NCI-H526 treated with DMSO at 0.1 percent for 48 hours (cell line): ENCODE results near the gene MARS1.

Source experiments
- DNase-seq: peaks from one replicate; lab custom pipeline; 2025; lab: John Stamatoyannopoulos, UW

MARS1 gene

DNA sequence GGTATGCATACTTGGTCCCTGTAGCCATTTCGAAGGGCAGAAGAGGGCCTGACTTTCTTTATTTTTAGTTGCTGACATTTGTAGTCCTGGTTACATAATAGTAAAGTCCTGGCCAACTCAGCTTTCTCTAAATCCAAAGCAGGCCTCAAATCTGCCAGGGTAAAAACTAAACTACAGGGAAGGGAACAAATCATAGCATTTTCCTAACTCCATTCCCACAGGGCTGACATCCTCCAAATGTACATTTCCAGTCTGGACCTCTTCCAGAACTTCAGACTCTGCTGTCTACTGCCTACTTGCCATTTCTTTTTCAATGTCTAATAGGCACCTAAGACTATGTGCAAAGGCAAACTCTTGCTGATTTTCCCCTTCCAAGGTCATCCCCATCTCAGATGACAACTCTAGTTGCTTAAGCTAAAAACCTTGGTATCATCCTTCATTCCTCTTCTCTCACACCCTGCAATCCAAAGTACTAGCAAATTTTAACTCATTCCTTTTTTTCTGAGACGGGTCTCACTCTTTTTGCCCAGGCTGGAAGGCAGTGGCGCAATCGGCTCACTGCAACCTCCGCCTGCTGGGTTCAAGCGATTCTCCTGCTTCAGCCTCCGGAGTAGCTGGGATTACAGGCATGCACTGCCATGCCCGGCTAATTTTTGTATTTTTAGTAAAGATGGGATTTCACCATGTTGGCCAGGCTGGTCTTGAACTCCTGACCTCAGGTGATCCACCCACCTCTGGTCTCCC, 30.5 kb downstream of the MARS1 start:
- DNase-seq, result no peak

DNA sequence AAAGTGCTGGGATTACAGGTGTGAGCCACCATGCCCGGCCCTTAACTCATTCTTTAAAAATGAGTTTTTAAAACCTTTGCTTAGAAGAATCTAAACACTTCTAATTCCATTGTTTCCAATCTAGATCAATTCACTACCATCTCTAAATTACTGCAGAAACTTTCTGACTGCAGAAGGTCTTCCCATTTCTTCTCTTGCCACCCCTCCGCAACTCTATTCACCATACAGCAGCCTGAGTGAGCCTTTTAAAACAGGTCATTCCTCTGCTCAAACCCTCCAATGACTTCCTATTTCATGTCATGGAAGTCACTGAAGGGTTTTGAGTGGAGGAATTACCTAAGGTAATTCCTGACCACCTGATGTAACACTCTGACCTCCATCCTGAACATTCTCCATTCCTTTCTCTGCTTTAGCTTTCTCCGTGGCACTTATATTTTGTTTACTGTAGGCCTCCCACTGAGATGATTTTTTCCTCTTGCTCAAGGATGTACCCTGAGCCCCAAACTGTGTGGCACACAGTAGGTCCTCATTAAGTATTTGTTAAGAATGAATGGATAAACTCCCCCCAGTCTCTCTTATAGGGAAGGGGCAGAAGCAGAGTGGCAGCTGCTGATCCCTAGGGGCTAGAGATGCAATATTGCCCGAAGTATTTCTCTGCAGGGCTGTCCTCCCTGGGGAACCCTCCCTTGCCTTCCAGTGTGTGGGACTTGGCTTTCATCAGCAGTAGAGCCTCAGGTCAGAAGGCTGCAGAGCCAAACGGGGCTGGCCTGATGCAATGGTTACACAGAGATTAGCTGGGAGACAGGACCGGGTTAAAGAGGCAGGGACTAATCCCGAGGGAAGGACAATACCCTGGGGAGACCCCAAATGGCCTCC, 31.3 kb downstream of the MARS1 start:
- no peak for DNase-seq

DNA sequence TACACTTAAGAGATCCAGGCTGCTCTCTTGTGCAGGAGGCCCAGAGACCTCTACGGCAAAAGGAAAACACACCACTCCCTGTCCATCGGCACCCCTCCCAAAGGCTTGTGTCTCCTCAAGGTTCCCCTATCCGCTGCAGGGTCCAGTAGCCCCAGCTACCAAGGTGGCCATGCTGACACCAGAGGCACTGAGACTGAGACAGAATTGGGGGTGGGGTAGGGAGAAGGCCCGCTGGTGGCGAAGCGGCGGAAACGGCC, 31.9 kb downstream of the MARS1 start:
- no peak for DNase-seq

DNA sequence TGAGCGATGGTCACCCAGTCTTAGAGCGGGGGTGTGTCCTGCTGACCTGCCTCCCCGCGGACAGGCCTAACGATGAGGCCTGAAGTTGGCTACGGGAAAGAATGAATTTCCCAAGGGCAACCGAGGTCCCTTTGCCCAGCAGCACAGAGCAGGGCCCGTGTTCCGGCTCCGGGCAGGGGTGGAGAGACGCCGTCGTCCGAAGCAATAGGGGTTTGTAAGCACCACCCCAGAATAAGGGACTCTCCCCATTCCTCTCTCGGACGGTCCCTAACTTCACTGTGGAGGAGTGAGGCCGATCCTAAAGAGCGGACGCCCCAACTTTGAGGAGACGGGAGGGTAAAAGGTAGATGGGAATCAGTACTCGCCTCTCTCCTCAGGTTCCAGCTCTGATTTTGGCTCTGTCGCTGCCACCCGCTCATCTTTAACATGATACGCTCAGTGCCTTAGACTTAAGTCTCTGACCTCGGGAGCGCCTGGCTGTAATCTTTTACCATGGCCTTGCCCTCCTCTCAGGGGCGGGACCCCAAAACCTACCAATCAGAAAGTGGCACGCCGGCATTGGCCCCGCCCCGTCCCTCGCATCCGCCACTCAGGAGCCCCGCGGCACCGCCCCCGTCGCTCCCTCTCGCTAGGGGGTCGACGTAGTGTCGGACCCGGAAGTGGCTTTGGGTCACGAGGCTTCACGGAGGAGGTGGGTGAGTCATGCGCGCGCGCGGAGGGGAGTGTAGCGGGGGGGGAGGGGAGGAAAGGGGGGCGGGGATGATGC, 32.4 kb downstream of the MARS1 start, which contains the start of gene DDIT3:
Gene DDIT3, minus strand, starts transcription at position 462 of the 766 bp plus-strand sequence. CDS start 3,108 bp downstream, outside the sequence.
- peak; percentile 97 for DNase-seq

DNA sequence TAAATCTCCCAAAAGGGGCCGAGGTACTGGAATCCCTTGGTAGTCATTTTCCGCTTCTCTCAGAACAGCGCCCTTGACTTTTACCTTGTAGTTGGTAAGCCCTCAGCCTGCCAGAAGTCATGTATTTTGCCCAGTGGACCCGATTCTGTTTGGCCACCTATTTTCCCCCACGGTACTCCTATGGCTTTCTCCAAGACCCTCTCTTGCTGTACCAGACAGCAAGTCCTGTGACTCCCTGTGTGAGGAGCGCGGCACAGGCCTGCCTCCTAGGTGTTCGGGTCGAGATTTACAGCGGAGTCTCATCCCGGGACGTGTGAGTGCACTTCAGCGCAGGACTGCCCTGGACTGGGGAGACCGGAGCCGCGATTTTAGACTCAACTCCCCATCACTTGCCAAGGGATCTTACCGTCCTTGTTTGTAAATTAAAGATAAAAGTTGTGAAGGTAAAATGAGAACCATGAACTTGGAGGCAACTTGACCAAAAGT, 33.7 kb downstream of the MARS1 start:
- peak; percentile 23 for DNase-seq

DNA sequence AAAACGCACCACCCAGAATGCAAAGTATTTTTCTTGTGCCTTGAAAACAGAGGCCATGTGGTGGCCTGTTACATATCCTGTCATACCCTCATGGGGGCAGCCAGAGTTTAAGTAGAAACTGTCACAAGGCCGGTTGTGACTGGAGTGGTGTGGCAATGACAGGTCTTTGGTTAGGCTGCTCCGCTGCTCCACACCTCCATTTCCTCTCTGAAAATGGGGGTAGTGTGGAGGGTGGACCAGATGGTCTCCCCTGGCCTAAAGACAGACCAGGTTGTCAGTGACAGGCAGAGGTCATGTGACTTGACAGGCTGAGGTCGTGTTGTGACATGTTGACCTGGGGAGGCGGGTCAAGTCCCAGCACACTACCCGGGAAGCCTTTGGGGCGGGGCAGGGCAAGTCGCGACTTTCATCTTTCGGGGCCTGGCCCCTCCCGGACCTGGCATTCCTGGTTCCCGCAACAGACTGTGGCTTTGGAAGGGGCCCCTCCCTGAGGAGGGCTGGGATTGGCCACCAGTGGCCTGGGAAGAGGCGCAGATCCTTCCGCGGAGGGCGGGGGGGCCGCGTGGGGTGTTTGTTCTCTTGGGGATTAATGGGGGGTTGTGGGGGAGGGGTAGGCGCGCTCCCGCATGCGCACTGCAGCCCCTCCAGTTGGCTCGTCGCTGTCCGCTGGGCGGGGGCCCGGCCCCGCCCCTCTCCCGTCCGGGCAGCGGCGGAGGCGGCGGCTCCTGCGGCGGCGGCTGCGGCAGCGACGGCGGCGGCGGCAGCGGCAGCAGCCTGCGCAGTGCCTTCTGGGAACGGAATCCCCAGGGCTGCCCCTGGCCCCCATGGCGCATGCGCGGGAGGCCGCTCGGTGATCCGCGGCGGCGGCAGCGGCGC, 34.4 kb downstream of the MARS1 start, which contains the start of gene MBD6:
Gene MBD6, plus strand, starts transcription at position 814 of the 876 bp plus-strand sequence. CDS start 1,480 bp downstream, outside the sequence.
- DNase-seq, result peak; percentile 87

DNA sequence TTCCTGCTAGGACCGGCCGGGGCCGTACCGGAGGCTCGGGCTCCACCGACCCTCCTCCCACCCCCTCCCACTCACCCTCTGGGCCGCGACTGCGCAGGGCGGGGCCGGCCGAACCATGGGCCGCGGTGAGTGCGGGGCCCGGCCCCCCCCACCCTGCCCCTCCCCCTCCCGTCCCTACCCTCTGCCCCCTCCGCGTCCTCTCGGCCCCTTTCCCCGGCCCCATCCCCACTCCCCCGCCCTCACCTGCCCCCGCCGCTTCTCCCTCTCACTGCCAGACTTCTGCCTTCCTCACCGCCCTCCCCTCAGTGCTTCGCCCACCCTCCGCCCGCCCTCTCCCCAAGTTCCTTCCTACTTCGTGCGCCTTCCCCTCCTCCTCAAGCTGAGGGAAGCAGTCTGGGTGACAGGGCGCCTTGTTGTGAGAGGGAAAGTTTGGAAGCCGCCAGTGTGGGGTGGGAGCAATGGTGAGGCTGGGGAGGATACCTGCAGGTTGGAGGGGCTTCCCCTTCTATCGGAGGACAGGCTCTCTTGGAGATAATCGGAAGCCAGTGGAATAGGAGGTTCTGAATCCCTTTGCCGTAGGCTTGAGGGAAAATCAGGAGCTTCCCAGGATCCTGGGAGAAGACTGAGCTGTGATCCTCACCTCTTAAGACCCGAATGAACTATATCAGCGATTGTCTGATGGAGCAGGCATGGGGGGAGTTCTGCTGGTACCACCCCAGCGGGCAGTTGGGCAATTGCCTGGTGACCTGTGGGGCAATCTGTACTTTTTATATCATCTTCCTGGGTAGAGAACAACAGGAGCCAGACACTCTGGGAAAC, 35.2 kb downstream of the MARS1 start:
- DNase-seq, result no peak

DNA sequence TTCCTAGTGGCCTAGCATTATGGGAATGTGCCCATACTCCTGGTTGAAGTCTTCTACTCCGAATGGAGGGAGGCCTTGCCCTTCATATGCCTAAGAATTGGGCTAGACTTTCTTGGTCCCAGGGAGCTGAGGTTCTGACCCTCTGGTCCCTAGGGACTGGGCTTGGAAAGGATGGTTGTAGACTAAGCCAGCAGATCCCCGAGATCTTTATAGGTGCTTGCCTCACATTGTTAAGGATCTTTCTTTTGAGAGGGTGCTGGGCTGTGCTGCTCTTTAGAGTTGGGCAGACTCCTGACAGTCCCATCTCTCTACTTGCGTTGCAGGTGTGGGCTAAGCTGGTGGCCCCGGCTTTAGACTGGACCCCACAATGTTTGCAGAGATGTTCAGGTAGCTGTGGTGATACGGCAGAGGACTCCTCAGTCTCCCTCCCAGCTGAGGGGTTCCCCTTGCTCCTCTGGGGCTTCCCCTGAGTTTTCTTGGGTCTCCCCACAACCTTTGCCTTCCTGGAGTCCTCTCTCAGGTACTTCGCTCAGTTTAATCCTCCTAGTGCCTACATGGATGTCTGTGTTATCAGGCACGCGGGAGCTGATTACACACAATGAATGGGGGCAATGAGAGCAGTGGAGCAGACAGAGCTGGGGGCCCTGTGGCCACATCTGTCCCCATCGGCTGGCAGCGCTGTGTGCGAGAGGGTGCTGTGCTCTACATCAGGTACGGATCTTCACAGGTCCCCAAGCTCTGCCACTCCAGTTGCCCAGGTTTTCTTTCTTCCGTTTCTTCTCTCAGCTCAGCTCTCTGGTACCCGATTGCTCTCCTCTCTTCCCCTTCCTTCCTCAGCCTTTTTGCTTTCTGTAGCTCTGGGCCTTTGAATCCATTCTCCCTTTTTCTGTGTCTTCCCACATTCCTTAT, 36.1 kb downstream of the MARS1 start:
- DNase-seq, result no peak

DNA sequence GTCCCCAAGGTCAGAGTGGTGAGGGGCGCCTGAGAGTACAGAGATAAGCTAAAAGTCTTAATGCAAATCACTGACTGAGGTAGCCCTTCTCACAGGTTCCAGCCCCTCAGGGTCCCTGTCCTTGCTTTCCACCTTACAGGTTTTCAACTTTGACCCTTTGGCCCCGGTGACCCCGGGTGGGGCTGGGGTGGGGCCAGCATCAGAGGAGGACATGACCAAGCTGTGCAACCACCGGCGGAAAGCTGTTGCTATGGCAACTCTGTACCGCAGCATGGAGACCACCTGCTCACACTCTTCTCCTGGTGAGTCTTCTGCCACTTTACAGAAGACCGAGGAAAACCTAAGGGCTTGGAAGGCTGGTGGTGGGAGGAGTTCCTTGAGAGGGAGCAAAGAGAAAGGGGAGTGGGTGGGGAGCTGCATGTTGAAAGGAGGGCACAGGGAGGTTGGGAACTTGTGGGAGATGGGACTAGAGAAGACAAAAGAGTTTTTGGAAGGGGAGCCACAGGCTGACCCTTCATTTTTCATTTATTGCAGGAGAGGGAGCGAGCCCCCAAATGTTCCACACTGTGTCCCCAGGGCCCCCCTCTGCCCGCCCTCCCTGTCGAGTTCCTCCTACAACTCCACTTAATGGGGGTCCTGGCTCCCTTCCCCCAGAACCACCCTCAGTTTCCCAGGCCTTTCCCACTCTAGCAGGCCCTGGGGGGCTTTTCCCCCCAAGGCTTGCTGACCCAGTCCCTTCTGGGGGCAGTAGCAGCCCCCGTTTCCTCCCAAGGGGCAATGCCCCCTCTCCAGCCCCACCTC, 37.1 kb downstream of the MARS1 start:
- DNase-seq, result no peak

DNA sequence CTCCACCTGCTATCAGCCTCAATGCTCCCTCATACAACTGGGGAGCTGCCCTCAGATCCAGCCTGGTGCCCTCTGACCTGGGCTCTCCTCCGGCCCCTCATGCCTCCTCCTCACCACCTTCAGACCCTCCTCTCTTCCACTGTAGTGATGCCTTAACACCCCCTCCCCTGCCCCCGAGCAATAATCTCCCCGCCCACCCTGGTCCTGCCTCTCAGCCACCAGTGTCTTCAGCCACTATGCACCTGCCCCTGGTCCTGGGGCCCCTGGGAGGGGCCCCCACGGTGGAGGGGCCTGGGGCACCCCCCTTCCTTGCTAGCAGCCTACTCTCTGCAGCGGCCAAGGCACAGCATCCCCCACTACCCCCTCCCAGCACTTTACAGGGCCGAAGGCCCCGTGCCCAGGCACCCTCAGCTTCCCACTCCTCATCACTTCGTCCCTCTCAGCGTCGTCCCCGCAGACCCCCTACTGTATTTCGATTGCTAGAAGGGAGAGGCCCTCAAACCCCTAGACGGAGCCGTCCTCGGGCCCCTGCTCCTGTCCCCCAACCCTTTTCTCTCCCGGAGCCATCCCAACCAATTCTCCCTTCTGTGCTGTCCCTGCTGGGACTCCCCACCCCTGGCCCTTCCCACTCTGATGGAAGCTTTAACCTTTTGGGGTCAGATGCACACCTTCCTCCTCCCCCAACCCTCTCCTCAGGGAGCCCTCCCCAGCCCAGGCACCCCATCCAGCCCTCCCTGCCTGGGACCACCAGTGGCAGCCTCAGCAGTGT, 37.9 kb downstream of the MARS1 start:
- no peak for DNase-seq

DNA sequence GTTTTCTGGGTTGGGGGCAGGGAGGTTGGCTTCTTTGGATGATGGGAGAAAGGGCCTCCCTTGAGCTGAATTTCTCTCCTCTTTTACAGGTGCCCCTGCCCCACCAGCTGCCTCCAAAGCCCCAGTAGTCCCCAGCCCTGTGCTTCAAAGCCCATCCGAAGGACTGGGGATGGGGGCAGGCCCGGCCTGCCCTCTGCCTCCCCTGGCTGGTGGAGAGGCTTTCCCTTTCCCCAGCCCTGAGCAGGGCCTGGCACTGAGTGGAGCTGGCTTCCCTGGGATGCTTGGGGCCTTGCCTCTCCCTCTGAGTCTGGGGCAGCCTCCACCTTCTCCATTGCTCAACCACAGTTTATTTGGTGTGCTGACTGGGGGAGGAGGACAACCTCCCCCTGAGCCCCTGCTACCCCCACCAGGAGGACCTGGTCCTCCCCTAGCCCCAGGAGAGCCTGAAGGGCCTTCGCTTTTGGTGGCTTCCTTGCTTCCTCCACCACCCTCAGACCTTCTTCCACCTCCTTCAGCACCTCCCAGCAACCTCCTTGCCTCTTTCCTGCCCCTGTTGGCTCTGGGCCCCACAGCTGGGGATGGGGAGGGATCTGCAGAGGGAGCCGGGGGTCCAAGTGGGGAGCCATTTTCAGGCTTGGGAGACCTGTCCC, 38.7 kb downstream of the MARS1 start:
- no peak for DNase-seq

DNA sequence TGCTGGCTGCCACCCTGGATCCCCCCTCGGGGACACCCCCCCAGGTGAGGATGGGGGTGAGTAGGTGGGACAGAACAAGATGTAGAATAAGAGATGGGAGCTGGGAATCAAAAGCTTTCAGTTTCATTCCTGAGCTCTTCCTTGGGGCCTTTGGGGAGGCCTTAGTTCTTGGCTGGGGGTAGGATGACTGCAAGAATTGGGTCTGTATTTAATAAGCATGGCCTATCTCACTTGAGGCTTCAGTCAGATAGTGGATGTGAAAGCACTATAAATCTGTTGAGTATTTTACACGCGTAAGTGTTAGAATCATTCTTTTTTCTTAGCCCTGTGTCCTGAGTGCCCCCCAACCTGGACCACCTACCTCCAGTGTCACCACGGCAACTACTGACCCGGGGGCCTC, 39.3 kb downstream of the MARS1 start:
- no peak for DNase-seq

DNA sequence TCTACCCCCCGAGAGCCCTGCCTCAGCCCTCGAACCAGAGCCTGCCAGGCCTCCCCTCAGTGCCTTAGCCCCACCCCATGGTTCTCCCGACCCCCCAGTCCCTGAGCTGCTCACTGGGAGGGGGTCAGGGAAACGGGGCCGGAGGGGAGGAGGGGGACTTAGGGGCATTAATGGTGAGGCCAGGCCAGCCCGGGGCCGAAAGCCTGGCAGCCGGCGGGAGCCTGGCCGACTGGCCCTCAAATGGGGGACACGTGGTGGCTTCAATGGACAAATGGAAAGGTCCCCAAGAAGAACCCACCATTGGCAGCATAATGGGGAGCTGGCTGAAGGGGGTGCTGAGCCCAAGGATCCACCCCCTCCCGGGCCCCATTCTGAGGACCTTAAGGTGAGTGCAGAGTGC, 40.3 kb downstream of the MARS1 start:
- DNase-seq, result no peak

DNA sequence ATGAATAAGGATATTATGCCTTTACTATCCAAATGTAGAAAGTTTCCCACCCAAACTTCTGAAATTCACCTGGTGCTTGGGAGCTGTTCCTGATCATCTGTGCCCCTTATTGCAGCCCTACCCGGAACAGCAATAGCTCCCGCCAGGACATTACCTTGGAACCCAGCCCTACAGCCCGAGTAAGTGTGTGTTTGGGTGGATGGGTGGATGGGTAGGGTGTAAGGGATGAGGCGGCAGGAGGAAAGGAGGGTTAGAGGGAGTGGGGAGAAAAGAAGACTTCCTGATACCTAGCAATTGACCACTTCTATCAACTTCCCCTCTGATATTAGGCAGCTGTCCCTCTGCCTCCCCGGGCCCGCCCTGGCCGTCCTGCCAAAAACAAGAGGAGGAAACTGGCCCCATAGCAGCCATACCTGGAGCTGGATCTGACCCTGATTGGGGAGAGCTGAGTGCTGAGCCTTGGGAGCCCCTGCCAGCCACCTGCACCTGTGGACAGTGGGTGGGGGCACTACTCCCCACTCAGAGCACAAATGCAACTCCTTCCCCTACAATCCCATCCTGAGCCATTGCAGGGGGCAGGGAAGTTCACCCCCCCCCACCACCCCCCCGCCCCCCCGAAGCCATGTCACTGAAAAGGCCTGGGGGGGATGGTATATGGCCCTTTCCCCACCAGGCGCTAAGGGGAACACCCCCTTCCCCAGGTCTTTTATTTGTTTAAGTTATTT, 41.1 kb downstream of the MARS1 start:
- DNase-seq, result no peak

DNA sequence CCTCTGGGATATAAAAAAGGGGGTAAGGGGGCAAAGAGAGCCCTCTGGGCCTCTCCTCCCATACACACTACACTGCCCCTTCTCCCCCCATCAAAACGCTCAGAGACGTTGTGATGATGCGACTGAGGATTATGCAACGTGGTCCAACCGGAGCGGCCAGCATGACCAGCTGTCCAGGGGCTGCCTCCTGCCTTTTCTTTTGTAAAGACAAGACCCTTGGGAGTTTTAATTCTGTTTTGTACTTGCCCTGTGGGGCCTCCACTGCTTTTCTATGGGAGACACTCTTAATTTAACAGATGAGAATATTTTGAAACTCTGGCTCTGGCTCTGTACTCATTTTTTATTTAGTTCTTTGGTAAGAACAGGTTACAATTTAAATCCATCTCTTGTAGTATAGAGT, 42.0 kb downstream of the MARS1 start:
- no peak for DNase-seq

DNA sequence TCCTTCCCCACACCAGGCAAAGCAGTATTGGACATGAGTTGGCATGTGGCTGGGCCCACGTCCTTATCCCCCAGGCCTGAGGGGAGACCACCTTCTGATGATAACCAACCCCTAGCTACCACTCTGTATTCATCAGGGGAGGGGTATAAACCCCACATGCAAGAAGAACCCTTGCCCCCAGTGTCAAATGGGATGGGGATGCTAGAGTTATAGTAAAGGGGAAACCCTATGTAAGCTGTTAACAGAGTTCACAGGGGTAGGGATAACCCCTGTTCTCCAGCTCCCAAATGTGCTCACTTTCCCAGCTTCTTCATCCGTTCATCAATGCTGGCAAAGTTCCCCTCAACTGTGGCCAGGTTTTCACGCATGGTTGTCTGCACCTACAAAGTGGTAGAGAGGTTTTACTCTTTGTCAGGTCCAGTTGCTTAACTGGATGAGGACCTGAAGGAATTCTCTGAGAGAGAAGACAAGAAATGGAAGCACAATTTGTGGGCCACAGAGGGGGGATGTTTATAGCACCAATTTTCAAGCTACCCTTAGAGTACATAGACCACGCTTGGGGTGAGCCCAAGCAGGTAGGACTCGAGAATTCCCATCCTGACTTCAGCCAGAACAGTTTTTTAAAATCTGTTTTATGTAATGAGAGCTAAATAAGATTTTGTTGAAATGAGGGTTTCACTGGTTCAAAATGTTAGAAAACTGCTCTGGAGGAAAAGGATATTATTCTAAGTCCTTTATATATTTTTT, 42.7 kb downstream of the MARS1 start:
- no peak for DNase-seq
